Left renal cortex interstitium (tissue), 4 donors: ENCODE measurements around the gene HLA-DOB. TPM values are rescaled to one million over a fixed set of nuclear protein-coding genes. Genes with fewer than 3 reads are reported as not detected.

ENCODE experiments used
- DNase-seq, 4 donors: peaks; one replicate each; pipeline ENCODE4 v3.0.0-alpha.2; 2013; ENCODE audit warnings: low read depth in 4 of 4, low spot score in 2 of 4, missing footprints in 1 of 4
- polyA plus RNA-seq, 4 donors: library from polyadenylated mRNA; unstranded; fragments of 120-200 nt; gene quantifications; one replicate each; pipeline ENCODE4 v1.2.1, GENCODE V29; 2013; ENCODE audit not compliant: insufficient read length in 4 of 4

The HLA-DOB gene
- polyA plus RNA-seq, 4 donors: 0.14 to 0.21 (median 0.17) TPM; not detected in 1

- DNase-seq: peak; percentile 88 to 95 (median 91)
Measured at GRCh38 chr6:32843979-32844838, 27.4 kb upstream of the HLA-DOB start, which contains the start of gene PSMB8. TSS of gene PSMB8 (minus strand) at chr6:32844047. CDS start at chr6:32843996, 51 bp downstream.

- no peak for DNase-seq
Measured at GRCh38 chr6:32843331-32843978, 26.7 kb upstream of the HLA-DOB start.

GRCh38 chr6:32842690-32843089, 25.9 kb upstream of the HLA-DOB start:
- no peak for DNase-seq

- no peak for DNase-seq
Measured at GRCh38 chr6:32842021-32842650, 25.3 kb upstream of the HLA-DOB start.

- DNase-seq: no peak
Measured at GRCh38 chr6:32840604-32841246, 23.9 kb upstream of the HLA-DOB start.

GRCh38 chr6:32839356-32839755, 22.6 kb upstream of the HLA-DOB start:
- DNase-seq: no peak

- peak; percentile 74 to 92 (median 87) for DNase-seq
Measured at GRCh38 chr6:32838114-32838958, 21.5 kb upstream of the HLA-DOB start, which contains the start of gene TAP2. TSS of gene TAP2 (minus strand) at chr6:32838739. CDS start at chr6:32838233, 506 bp downstream.

GRCh38 chr6:32837651-32838113, 20.9 kb upstream of the HLA-DOB start:
- no peak for DNase-seq

- no peak for DNase-seq
Measured at GRCh38 chr6:32836873-32837272, 20.1 kb upstream of the HLA-DOB start.

GRCh38 chr6:32835167-32835893, 18.5 kb upstream of the HLA-DOB start:
- DNase-seq: no peak

GRCh38 chr6:32833664-32834063, 16.9 kb upstream of the HLA-DOB start:
- no peak for DNase-seq

- DNase-seq: no peak
Measured at GRCh38 chr6:32832535-32832934, 15.7 kb upstream of the HLA-DOB start.

GRCh38 chr6:32830936-32831335, 14.1 kb upstream of the HLA-DOB start:
- DNase-seq: no peak

- no peak for DNase-seq
Measured at GRCh38 chr6:32830017-32830416, 13.2 kb upstream of the HLA-DOB start.

GRCh38 chr6:32829495-32829894, 12.7 kb upstream of the HLA-DOB start:
- no peak for DNase-seq

- DNase-seq: no peak
Measured at GRCh38 chr6:32827025-32827424, 10.2 kb upstream of the HLA-DOB start.

- no peak for DNase-seq
Measured at GRCh38 chr6:32825966-32826365, 9.2 kb upstream of the HLA-DOB start.

GRCh38 chr6:32819729-32820128, 2.9 kb upstream of the HLA-DOB start:
- DNase-seq: no peak

- no peak for DNase-seq
Measured at GRCh38 chr6:32818867-32819266, 2.1 kb upstream of the HLA-DOB start.
